ENCODE results near the gene ANKS1A.
"Not testable (repeated sequence)": the region's sequence is repeated elsewhere in the genome, so short reads cannot be mapped to it uniquely, and the experiment has no call there.

Gene ANKS1A

DNA sequence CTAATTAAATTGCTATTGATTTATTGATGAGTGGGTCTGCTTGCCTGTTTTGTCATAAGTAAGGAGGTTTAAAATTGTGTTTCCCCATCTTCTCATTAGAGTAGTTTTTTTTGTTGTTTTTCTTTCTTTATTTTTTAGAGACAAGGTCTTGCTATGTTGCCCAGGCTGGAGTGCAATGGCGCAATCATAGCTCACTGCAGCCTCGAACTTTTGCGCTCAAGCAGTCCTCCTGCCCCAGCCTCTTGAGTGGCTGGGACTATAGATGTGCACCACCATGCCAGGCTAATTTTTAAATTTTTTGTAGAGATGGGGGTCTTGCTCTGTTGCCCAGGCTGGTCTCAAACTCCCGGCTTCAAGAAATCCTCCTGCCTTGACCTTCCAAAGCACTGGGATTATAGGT lies 31.0 kb downstream of the ANKS1A start:
- no peak for DNase-seq

GRCh38 chr6:34922177-34922663 lies 33.2 kb downstream of the ANKS1A start:
- no peak for DNase-seq

DNA sequence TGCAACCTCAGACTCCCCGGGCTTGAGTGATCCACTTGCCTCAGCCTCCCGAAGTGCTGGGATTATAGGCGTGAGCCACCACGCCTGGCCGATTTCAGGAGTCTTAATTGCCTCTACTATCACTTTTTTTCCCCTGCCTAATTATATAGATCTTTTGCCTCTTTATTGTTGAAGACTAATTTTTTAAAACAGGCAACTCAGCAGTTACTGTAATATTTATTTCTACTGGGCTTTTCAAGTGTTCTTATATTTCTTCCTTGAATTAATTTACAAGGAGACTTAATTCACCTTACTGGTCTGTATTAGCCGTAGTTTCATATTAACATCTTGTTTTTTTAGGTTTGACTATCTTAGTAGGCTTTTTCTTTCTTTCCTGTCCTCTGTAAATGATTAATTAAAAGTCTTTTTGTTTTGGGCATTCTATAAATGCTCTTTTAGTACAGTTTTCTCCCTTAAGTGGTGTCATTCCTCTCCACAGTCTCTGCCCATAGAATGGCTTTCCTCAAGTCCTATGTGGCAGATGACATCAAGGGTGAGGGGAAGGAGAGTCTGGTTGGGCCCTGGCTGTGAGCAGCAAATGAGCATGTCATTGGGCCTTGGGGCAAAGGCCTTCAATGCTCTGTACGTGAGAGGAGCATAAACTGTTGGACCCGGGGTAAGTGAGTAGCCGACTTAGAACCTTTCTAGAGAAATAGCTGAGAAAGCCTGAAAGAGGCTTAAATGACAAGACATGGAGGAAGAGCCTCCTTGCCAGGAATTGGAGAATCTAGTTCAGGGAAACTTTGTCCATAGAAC lies 36.0 kb downstream of the ANKS1A start:
- DNase-seq: no peak

DNA sequence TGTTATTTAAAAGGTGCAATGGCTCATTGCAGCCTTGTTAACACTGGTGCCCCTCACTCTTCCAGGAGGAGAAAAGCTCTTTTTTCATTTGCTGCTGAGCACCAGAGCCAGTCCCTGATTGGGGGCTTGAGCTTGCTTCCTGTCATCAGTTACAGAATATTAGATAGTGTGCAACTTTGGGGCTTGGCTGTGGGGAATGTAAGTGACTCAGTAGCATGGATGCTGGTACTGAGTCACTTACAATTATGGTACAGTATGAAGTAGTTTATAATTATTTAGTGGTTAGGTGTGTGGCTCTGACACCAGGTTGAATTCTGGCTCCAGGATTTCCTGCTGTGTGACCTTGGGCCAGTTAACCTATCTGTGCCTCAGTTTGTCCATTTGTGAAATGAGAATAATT lies 37.6 kb downstream of the ANKS1A start:
- DNase-seq: no peak

- no peak for DNase-seq
These were observed 39.2 kb downstream of the ANKS1A start for GRCh38 chr6:34928220-34928619.

DNA sequence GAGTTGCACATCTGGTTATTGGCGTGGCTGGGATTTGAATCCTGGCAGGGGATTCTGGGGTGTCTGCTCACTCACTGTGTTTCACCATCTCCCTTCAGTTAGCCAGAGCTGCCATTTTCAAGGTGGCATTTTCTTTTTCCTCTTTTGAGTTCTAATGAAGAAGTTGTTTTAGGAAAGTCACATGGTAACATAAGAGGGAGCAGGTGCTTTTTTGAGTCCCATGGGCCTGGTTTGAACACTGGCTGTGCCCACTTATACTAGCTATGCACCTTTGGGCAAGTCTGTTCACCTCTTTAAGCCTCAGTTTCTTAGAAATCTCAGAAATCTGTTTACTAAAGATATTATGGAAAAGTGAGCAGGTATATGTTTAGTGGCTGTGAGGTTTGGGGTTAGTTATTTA lies 39.6 kb downstream of the ANKS1A start:
- no peak for DNase-seq

DNA sequence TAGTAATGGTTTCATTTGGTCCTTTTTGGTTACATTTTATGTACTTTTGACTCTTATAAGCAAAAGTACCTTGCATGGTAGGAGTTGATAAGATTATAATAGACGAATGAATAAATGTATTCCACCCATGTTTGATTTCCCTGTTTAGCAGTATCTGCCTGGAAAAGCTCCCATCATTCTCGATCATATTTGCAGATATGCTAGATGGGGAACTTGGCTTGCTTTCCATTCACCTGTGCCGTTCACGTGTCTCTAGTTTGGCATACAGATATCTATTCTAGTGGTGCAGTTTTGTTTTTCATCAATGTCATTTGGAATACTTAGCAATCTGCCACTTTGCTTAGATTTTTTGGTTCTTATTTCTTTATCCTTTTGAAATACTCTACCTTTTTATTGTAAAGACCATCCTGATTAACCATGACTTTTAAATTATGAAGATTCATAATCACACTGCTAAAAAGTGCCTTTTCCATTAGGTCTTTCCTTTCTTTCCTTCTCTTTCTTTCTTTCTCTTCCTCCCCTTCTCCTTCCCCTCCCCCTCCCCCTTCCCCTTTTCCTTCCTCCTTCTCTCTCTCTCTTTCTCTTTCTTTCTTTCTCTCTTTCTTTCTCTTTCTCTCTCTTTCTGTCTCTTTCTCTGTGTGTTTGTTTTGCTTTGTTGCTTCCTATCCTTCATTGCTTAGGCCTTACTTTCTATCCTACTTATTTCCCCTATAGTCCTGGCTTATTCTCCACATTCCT lies 40.4 kb downstream of the ANKS1A start:
- DNase-seq: no peak

GRCh38 chr6:34930221-34930620 lies 41.2 kb downstream of the ANKS1A start:
- no peak for DNase-seq

- not testable (repeated sequence) for DNase-seq
These were observed 43.1 kb downstream of the ANKS1A start for GRCh38 chr6:34932202-34932601.

DNA sequence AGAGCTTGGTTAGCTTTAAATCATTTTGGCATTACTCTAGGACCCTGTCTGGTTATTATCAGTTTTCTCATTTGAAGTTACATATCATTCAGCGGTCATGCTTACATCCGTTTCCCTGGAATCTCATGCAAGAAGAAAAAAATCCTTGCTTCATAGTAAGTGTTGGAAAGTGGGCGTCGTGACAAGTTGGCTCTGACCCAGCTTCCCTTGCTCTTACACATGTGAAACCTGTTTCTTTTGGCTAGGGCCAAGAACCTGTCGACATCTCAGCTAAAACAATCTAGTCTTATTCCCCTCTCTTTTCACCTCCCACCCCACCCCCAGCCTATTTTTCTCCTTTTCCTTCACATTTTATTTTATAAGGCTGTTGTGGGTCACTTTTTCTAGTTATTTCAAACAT lies 45.5 kb downstream of the ANKS1A start:
- no peak for DNase-seq

DNA sequence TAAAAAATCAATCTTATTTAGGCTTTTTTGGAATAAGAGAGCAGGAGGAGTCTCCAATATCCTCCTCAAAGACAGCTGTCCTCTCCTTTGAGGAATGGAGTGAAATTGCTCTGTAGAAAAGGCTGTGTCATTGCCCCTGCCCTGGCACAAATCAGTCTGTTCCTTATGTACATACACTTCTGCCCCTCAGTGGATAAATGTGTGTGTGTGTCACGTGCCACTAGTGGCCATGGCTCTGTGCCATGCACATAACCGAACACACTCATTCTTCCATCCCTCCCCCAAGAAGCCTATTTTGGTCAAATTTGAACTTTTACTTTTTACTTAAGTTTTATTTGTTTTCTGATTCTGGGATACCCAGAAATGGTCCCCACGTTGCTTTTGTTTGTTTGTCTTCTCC lies 49.2 kb downstream of the ANKS1A start:
- DNase-seq: no peak

DNA sequence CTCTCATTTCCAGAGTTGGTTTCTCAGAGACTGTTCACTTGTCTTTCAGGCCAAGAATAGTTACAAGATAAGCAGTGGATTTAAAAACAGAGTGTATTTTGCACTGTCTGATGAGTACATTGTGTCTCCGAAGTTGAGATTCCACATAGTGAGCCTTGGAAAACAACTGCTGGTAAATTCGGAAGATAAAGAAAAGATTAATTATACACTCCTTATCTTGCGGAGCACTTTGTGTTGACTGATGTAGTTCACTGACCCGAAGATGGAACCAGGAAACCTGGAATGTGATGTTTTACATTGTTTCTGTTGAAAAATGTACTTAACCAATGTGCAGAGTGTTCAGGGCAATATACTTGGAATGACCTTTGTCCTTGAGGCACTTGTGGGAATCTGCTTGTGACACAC lies 51.0 kb downstream of the ANKS1A start:
- DNase-seq: no peak

DNA sequence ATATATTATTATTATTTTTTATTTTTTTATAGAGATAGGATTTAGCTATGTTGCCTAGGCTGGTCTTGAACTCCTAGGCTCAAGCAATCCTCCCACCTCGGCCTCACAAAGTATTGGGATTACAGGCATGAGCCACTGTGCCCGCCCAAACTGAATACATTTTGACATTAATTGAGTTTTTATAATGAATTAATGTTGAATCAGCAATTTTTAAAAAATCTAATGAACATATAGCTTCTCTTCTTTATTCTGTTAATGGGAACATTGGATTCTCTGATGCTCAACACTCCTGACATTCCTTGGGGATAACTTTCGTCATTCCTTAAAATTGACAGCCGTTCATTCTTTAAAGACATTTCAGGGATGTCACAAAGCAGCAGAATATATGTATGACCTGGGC lies 52.4 kb downstream of the ANKS1A start:
- no peak for DNase-seq

GRCh38 chr6:34945317-34945716 lies 56.3 kb downstream of the ANKS1A start:
- no peak for DNase-seq

- no peak for DNase-seq
These were observed 58.5 kb downstream of the ANKS1A start for GRCh38 chr6:34947561-34947960.

GRCh38 chr6:34949636-34950035 lies 60.6 kb downstream of the ANKS1A start:
- no peak for DNase-seq

- no peak for DNase-seq
These were observed 61.8 kb downstream of the ANKS1A start for GRCh38 chr6:34950849-34951248.

DNA sequence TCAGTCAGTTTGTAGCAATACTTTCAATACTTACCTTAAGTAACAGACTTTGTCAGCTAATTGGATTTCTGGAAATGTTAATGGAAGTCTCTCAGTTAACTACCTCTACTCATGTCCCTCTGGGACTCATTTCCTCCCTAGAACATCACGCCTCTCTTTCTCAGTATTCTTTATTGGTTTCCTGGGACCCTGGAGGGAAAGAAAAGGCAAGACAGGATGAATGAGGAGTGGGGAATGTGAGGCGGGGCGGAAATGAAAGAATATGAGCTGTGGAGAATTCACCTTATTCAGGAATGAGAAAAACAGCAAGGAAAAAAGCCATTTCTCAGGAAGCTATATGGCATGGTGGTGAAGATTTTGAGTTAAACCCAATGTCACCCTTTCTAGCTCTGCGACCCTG lies 62.7 kb downstream of the ANKS1A start:
- no peak for DNase-seq

GRCh38 chr6:34953061-34954025 lies 64.3 kb downstream of the ANKS1A start:
- no peak for DNase-seq

GRCh38 chr6:34955442-34955841 lies 66.4 kb downstream of the ANKS1A start:
- no peak for DNase-seq

GRCh38 chr6:34957231-34957783 lies 68.3 kb downstream of the ANKS1A start:
- no peak for DNase-seq

DNA sequence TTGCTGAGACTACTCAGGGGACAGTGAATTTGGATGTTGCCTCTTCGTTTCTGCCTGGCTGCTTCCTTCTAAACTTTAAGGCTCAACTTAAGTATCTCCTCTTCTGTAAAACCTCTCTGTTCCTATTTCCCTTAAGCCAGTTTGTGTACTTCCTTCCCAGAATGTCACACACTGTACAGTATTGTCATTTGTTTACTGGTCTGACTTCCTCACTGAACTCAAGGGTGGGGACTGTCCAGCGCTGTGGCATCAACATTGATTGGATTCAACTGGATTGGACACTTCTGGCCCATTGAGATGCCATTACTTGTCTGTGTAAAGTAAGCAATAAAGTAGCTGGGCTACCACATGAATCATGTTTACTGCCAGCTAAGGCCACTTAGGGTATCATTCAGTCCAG lies 69.7 kb downstream of the ANKS1A start:
- no peak for DNase-seq

DNA sequence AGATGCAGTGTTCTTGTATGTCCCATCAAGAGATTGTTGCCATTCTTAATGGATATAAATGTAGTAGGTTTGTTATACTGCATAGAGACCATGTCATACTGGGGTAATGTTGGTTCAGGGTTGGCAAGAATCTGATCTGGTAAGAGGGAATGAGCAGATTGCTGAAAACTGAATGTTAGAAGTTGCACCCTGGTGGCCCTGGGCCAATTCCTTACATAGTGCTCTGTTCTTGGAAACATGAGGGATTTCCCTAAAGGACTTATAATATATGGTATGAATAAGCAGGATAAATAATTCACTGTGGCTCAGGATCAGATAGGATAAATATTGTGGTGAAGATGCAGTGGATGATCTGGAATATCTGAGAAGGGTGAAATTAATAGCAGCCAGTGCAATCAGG lies 70.2 kb downstream of the ANKS1A start:
- DNase-seq: no peak

Data from CD4-positive, alpha-beta T cell treated with Interleukin-10 for 1 hour (primary cell).